Measurements from ENCODE around the gene GDF3.
"Not testable (repeated sequence)": the region's sequence is repeated elsewhere in the genome, so short reads cannot be mapped to it uniquely, and the experiment has no call there.

GDF3 gene

GRCh38 chr12:7695566-7696197 is at the start of gene GDF3:
Gene GDF3 (minus strand): TSS chr12:7695775. CDS start chr12:7695728, 47 bp downstream.
- no peak for DNase-seq

DNA sequence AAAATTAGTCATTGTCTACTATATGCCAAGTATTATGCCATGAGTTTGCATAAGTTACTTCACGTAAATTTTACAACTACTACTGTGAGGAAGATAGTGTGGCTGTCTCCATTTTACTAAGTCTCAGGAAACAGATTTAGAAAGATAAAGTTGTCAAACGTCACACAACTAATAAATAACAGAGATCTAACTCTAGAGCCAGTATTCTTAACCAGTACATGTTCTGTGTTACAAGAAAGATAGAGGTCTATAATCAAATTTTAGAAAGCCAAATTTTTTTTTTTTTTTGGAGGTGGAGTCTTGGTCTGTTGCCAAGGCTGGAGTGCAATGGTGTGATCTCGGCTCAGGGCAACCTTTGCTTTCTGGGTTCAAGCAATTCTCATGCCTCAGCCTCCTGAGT is 37.4 kb upstream of the GDF3 start:
- DNase-seq = no peak

GRCh38 chr12:7731486-7731885 is 35.9 kb upstream of the GDF3 start:
- no peak for DNase-seq

- not testable (repeated sequence) for DNase-seq
These were observed 35.4 kb upstream of the GDF3 start for GRCh38 chr12:7730984-7731383.

DNA sequence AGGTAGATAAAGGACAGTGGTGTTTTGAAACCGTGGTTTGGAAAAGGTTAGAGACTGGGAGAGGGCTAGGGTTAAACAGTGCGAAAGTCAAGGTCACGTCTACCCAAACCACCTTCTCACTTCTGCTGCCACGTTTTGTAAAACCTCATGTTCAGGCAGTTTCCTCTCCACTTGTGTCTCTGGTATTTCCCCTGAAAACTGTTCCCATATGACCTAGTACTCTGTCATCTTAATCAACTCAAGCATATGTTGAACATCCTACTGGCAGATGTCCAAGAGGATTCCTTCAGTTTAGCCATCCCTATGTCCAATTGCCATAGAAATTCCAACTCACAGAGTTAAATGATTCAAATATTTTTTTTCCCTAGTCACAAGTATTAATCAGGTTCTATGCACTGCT is 34.2 kb upstream of the GDF3 start:
- no peak for DNase-seq

- no peak for DNase-seq
These were observed 28.4 kb upstream of the GDF3 start for GRCh38 chr12:7723926-7724325.

DNA sequence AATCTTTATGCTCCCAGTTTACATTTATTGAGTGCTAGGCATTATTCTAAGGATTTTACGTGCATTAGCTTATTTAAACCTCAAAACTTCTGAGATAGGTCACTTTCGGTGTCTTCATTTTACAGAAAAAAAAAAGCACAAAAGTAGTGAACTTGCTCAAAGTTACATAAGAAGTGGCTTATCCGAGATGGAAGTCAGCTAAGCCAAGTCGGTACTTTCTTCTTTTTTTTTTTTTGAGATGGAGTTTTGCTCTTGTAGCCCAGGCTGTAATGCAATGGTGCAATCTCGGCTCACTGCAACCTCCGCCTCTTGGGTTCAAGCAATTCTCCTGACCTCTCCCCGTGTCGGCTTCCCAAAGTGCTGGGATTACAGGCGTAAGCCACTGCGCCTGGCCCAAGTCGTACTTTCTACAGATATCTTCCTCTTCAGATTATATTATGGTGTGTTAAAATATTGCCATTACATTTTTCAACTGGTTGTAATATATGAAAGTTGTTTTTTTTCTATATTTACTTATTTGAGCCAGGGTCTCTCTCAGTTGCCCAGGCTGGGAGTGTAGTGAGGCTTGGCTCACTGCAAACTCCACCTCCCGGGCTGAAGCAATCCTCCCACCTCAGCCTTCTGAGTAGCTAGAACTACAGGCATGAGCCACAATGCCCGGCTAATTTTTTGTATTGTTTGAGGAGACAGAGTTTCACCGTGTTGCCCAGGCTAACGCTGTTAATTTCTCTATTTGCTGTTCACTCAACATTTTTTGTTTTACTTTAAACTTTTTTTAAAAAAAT is 24.6 kb upstream of the GDF3 start:
- DNase-seq = no peak

DNA sequence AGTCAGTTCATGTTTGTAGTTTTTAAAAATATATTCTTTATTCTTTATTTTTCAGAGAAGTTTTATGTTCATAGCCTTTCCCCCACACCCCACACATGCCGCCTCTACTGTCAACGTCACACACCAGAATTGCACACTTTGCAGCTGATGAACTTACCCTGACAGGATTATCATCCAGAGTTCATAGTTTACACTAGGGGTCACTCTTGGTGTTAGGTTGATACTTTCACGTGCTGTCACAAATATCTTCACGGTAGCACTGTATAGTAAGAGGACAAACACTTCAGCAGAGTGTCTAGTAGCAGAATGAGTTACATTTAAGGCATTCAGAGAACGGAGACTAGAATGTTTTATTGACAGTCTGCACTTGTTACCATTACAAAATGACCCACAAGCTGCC is 20.8 kb upstream of the GDF3 start:
- DNase-seq = no peak

- no peak for DNase-seq
These were observed 17.4 kb upstream of the GDF3 start for GRCh38 chr12:7712841-7713442.

DNA sequence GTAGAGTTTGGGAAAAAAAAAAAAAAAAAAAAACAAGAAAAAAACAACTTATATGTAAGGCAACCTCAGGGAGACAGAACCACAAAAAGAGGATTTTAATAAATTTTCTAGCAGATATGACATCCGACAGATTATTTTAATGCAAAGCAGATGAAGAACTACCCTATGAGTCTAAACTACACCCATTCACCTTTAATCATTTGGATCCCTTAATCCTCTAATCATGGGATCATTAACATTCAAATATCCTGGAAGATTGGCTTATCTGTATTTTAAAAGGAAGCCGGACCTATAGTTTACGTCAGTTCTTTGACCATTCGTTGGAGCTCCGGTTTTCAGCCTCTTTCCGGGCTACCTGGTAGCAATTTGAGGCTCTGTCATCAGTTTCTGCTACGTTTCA is 15.6 kb upstream of the GDF3 start, which contains the start of gene DPPA3:
DPPA3 (plus strand) TSS at position 301 of the 400 bp plus-strand sequence. CDS start 138 bp downstream, outside the sequence.
- no peak for DNase-seq

GRCh38 chr12:7709969-7710675 is 14.5 kb upstream of the GDF3 start:
- DNase-seq = no peak

- no peak for DNase-seq
These were observed 10.3 kb upstream of the GDF3 start for GRCh38 chr12:7705846-7706245.

GRCh38 chr12:7695237-7695560 is 376 bp downstream of the GDF3 start:
- no peak for DNase-seq

DNA sequence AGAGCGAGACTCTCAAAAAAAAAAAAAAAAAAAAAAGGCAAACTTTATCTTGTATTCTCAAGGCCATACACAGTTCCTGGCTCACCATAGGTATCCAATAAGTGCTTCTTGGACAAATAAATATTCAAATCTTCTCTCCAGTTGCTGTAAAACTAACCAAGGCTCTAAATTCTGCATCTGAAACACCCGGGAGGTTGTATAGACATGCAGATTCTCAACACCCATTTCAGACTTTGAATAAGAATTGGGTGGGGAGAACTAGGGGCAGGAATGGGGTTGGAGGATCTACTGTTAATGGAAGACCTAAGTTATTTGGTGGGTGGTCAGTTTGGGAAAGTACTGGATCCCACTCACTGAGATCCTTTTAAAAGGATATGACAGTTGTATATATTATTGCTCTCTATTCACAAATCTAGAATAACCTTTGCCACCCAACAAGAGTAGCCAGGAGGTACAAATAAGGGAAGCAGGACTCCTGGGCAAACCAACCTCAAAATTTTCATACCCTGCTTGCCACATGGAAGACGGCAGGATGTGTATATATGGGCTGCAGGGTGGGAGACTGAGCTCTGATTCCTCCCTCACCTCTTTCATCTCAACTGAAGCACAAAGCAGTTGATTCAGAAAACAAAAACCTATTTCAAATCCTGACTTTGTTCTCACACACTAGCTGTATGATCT is 879 bp downstream of the GDF3 start:
- no peak for DNase-seq

DNA sequence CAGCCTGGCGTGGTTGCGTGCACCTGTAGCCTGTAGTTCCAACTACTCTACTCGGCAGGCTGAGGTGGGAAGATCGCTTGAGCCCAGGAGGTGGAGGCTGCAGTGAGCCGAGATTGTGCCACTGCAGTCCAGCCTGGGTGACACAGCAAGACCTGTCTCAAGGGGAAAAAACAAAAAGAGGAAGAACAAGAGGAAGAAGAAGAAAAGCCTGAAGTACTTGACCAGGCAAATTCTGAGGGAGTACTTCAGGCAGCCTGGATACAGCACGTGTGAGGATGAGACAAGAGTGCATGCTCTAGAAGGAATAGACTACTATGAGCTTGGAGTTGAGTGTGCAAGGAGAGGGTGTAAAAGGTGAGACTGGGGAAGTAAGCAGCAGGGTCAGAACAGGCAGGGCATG is 1.8 kb downstream of the GDF3 start:
- no peak for DNase-seq

DNA sequence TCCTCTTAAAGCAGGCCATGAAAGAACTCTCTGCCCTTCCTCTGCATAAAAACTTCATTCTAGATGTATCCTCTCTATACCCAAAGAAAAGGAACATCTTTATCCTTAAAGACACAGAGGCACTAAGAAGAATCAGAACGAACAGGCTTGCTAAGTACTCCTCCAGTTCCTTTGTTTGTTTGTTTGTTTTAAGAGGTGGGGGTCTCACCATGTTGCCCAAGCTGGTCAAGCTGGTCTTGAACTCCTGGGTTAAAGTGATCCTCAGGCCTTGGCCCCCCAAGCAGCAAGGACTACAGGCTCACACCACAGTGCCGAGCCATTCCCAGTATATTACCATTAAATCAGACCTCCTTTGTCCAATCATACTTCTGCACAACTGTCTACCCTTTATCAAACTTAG is 14.0 kb downstream of the GDF3 start:
- no peak for DNase-seq

GRCh38 chr12:7679251-7680045 is 16.1 kb downstream of the GDF3 start:
- no peak for DNase-seq

DNA sequence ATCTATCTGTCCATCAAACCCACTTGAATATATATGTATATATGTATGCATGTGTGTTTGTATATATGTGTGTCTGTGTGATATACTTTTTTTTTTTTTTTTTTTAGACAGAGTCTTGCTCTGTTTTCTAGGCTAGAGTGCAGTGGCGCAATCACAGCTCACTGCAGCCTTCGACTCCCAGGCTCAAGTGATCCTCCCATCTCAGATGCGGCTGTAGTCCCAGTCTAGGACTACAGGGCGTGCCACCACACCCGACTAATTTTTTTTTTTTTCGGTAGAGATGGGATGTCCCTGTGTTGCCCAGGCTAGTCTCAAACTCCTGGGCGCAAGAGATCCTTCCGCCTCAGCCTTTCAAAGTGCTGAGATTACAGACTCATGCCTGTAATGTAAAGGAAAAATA is 16.8 kb downstream of the GDF3 start:
- no peak for DNase-seq

DNA sequence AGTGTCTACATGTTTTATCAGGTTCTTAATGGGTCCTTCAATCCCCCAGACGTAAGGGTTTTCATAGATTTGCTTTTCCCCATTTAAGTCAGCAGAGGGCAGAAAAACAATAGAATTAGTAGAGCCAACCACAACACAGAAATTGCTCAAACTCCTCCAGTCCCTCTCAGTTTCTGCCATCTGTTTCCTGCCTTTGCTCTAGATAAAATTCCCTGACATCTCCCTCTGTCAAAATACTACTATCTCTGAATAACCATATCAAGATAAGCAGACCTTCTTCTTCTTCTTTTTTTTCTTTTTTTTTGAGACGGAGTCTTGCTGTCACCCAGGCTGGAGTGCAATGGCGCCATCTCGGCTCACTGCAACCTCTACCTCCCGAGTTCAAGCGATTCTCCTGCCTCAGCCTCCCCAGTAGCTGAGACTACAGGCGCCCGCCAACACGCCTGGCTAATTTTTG is 18.1 kb downstream of the GDF3 start:
- DNase-seq = peak in 1 of 2 donors; percentile 37

- DNase-seq = not testable (repeated sequence)
These were observed 20.1 kb downstream of the GDF3 start for GRCh38 chr12:7675455-7675854.

DNA sequence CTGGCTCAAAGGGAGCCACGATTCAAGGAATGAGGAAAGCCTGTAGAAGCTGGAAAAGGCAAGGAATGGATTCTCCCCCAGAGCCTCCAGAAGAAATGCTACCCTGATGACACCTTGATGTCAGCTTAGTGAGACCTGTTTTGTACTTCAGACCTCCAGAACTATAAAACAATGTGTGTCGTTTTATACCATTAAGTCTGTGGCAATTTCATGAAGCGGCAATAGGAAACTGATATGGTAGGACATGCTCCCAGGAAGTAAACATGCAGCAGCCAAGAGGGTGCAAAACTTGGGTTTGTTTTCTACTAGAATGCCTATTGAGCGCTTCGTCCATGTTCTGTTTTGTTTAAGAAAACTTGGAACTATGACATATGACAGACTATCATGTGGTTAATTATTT is 27.4 kb downstream of the GDF3 start:
- no peak for DNase-seq

GRCh38 chr12:7667125-7667524 is 28.4 kb downstream of the GDF3 start:
- DNase-seq = no peak

Data from CD4-positive, alpha-beta T cell treated with Interferon alpha-2 for 1 hour (primary cell).